Mammary epithelial cell (primary cell): ENCODE results near the gene ICA1.

Source experiments
- CTCF ChIP-seq, 2 donors: IDR thresholded peaks in 1 of 2; conservative IDR thresholded peaks in 1 of 2; 2 replicates each; pipeline ENCODE4 v1.5.1; 2011 to 2012; ENCODE audit warnings: inconsistent platforms in 2 of 2, low read length in 2 of 2, mild to moderate bottlenecking in 2 of 2, control low read depth in 1 of 2, low read depth in 1 of 2; ENCODE audit not compliant: insufficient read depth in 1 of 2; ENCODE audit errors: extremely low read depth in 1 of 2
- EZH2 ChIP-seq: IDR thresholded peaks from 2 replicates; pipeline ENCODE4 v1.6.1; 2012; ENCODE audit warnings: low read length, inconsistent platforms, borderline replicate concordance

GRCh38 chr7:8128449-8129317 lies 133.3 kb downstream of the ICA1 start:
- TF ChIP-seq CTCF (conservative IDR thresholded peaks at IDR 0.05 in 1 of 2, IDR thresholded peaks at IDR 0.05 in 1 of 2; ENCODE audit: extremely low read depth in 1 of 2, insufficient read depth in 1 of 2, low read depth in 1 of 2, low read length in 2 of 2) (no peak), EZH2 (no peak)
